Measurements from ENCODE around the gene ZBTB7C. TPM values are rescaled to one million over a fixed set of nuclear protein-coding genes. Genes with fewer than 3 reads are reported as not detected.

ZBTB7C gene
- total and polyA plus RNA-seq, 9 of the 15 experiments (the other 6 are each of a cell fraction or from before 2014, with no cell fraction given) = not detected

GRCh38 chr18:48100651-48101165 lies 308.5 kb downstream of the ZBTB7C start:
- H4K20me1 ChIP-seq (replicated peaks; ENCODE audit: control insufficient read depth, insufficient read depth, low read length) = no peaks in the 10 kb centered on the region
- no peak for DNase-seq (ENCODE audit: extremely low read depth in 1 of 4, low spot score in 3 of 4)
- H3K79me2 ChIP-seq (ENCODE audit: control insufficient read depth, insufficient read depth, low read length) = no peaks in the 10 kb centered on the region
- H3K9ac ChIP-seq (ENCODE audit: insufficient read depth in 1 of 2, low read depth in 2 of 2, low read length in 2 of 2) = no peak overlapping the region
- no TSS peak for BruUV-seq (replicated peaks)
- H3K9me3 ChIP-seq (replicated peaks; ENCODE audit: control insufficient read depth, insufficient read depth, low read depth, low read length) = no peaks in the 10 kb centered on the region
- H3K4me3 ChIP-seq = no peak overlapping the region
- H3K9me1 ChIP-seq (ENCODE audit: control insufficient read depth, insufficient read depth, low read length) = no peaks in the 10 kb centered on the region
- intact Hi-C loops (cut with micrococcal nuclease) = no loop called here
- no peak for ATAC-seq
- no peak overlapping the region for H3K4me2 ChIP-seq (ENCODE audit: insufficient read depth, low read length)
- no peak for FAIRE-seq
- in situ Hi-C loops (cut with MboI) = no loop called here
- H3K36me3 ChIP-seq (ENCODE audit: control insufficient read depth, insufficient read depth, low read length) = no peaks in the 10 kb centered on the region
- TF ChIP-seq CEBPB (tag; IDR thresholded peaks at IDR 0.05) (no peak), NFATC3 (IDR thresholded peaks at IDR 0.05) (no peak), TEAD1 (CRISPR knock-in tag; IDR thresholded peaks at IDR 0.05) (no peak), ZNF311 (CRISPR knock-in tag; IDR thresholded peaks at IDR 0.05) (no peak), CBX8 (IDR thresholded peaks at IDR 0.05; ENCODE audit: borderline replicate concordance, extremely low read depth, low read depth, low read length, poor library complexity, severe bottlenecking) (no peak), NRF1 (conservative IDR thresholded peaks at IDR 0.05 in 1 of 2, IDR thresholded peaks at IDR 0.05 in 1 of 2) (no peak), MEF2A (IDR thresholded peaks at IDR 0.05; ENCODE audit: control insufficient read depth, low read depth, low read length) (no peak), RAD51 (IDR thresholded peaks at IDR 0.05; ENCODE audit: borderline replicate concordance, low read depth) (no peak), ATF3 (IDR thresholded peaks at IDR 0.05) (no peak), ATF3 (CRISPR knock-in tag; conservative IDR thresholded peaks at IDR 0.05) (no peak), MYBL2 (IDR thresholded peaks at IDR 0.05; ENCODE audit: low read depth) (no peak), MYBL2 (CRISPR knock-in tag; IDR thresholded peaks at IDR 0.05; ENCODE audit: borderline replicate concordance) (no peak), ZNF133 (CRISPR knock-in tag; IDR thresholded peaks at IDR 0.05) (no peak), CEBPG (CRISPR knock-in tag; IDR thresholded peaks at IDR 0.05) (no peak), CEBPG (tag; conservative IDR thresholded peaks at IDR 0.05 in 1 of 2, IDR thresholded peaks at IDR 0.05 in 1 of 2) (no peak), SNIP1 (IDR thresholded peaks at IDR 0.05; ENCODE audit: low read depth) (no peak), UBTF (IDR thresholded peaks at IDR 0.05; ENCODE audit: borderline replicate concordance in 1 of 2, low read depth in 2 of 2, low read length in 2 of 2) (no peak)
- peaks cover 0 to 10% of the 10 kb centered on the region in 2 experiments; a peak in 4 of 5 replicates for H3K27me3 ChIP-seq (ENCODE audit: control insufficient read depth in 2 of 2, insufficient read depth in 2 of 2, low read length in 2 of 2)
- H3K27ac ChIP-seq (ENCODE audit: extremely low read depth, low read depth, low read length) = no peak overlapping the region
- no peak overlapping the region for H2AFZ ChIP-seq (ENCODE audit: low read depth, low read length)
- 2% methylated on average over 7 of the region's 9 CpGs for WGBS (ENCODE audit: insufficient coverage, low coverage, missing lambda C conversion rate)
- ChIA-PET CTCF (ENCODE audit: low intra/inter-chr PET ratio) (interaction anchor here (0.6 kb wide), 1 partner anchor 74 kb away, joined by 3 read pairs; no protein-coding TSS in a partner anchor), POLR2A (interaction anchor here (1.4 kb wide), 1 partner anchor 13 kb away, joined by 5 read pairs; no protein-coding TSS in a partner anchor)
- no peaks in the 10 kb centered on the region for H3K4me1 ChIP-seq (replicated peaks in 1 of 2; ENCODE audit: control insufficient read depth in 2 of 2, insufficient read depth in 2 of 2, low read length in 2 of 2)

All from K562 (cell line).